Hematopoietic multipotent progenitor cell treated with erythropoietin and hydrocortisone succinate and interleukin-3 and kit ligand, for 4 days (in vitro differentiated cells): ENCODE data around the gene KIF26B.

Experiments
- DNase-seq: peaks from one replicate; pipeline ENCODE4 v3.0.0-alpha.2; 2015

Gene KIF26B

GRCh38 chr1:245475961-245476516, 321.3 kb downstream of the KIF26B start:
- no peak for DNase-seq

GRCh38 chr1:245477941-245478340, 323.2 kb downstream of the KIF26B start:
- DNase-seq: no peak

- no peak for DNase-seq
Observed at GRCh38 chr1:245480393-245481120, 325.8 kb downstream of the KIF26B start.

DNA sequence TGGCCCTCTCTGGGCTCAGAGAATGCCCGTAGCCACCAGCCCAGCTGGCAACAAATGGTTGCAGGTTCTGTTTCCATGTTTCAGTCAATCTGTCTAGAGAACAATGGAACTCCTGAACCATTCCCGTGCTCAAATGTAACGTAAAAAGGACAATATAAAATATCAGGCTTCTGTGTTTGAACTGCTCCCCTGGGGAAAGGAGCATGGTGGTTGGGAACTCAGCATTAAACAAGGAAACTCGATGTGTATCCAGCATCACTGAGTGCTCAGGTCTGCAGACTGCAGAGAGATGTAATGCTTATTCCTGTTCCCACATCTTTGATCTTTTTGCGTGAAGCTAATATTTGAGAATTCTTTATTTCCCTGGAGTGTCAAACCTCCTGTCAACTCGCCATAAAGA, 326.5 kb downstream of the KIF26B start:
- no peak for DNase-seq

DNA sequence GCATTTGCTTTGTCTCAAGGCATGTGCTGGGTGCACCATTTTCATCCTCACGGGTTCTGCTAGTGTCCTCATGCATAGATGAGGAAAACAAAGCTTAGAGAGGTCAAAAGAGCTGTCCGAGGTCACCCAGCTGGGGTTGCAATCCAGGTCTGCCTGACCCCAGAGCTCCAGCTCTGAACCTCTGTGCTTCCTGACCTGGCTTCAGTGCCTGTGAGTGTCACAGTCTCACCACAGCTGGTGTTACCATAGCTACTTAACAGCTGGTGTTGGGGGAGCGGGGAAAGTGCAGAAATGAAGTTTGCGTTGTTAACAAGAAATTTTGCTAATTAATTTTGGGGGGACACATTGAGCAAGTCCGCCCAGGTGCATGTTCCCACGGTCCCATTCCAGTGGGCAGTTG, 328.5 kb downstream of the KIF26B start:
- no peak for DNase-seq

- no peak for DNase-seq
Observed at GRCh38 chr1:245484176-245484575, 329.4 kb downstream of the KIF26B start.

GRCh38 chr1:245485996-245486395, 331.2 kb downstream of the KIF26B start:
- DNase-seq: no peak

GRCh38 chr1:245486775-245487470, 332.1 kb downstream of the KIF26B start:
- DNase-seq: no peak

- DNase-seq: no peak
Observed at GRCh38 chr1:245488346-245489129, 333.8 kb downstream of the KIF26B start.

DNA sequence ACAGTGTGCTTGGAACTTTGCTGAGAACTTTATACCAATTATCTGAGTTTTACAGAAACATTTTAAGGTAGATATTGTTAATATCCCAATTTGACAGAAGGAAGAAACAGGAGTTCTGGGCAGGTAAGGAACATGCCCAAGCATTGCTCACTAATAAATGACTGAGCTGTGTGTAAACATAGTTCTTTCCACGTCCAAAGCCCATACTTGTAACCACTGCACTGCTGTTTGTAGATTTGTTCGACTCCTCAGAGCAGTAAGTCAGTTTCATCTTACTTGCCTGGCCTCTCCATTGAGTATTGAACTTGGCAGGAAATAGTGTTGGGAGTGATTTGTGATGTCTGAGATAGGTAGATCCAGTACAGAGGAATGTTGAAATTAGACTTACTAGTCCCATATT, 335.1 kb downstream of the KIF26B start:
- no peak for DNase-seq

DNA sequence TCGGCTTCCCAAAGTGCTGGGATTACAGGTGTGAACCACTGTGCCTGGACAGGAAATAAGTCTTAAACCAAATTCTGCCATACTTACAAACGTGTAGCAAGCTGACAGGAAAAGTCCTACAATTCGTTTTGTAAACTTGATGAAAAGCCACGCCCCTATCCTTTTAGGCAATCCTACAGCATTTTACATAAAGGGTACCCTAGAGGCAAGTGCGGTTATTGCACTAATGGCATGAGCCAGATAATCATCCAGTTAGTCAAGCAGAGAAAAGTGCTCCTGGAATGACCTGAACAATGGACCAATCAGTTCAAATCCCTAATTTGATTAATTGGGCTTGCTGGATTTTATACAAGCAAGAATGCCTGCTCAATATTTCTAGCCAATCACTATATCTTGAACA, 338.2 kb downstream of the KIF26B start:
- DNase-seq: peak; percentile 51

DNA sequence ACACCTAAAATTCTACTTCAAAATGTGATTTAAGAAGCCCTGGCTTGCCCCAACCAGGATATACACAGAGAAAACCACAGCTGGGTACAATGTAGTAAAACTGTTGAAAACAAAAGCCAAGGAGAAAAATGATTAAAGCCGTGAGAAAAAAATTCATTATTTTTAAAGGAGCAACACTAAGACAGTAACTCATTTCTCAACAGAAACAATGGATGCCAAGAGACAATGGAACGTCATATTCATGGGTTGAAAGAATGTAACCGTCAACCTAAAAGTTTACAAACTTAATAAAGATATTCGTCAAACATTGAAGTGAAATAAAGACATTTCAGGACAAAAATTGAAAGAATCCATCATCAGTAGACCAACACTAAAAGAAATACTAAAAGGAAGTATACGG, 340.9 kb downstream of the KIF26B start:
- DNase-seq: no peak

DNA sequence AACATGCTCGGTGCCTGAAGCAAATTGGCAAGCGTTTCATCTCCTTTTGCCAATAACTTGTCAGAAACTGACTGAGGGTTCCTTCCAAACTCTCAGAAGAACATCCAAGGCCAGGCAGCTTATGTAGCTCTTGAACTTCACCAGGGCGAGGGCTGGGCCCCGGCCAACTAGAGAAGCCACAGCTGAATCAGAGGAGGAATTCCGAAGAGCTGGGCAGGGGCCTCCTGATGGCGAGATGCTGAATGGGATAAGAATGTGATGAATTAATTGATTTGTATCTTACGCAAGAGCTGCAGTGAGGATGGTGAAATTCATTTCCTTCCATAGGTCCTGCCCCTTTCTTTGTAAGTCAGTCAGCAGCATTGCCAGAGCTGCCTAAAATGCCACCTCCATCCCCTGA, 345.8 kb downstream of the KIF26B start:
- DNase-seq: peak; percentile 36

GRCh38 chr1:245501633-245502032, 346.8 kb downstream of the KIF26B start:
- DNase-seq: no peak

- no peak for DNase-seq
Observed at GRCh38 chr1:245503548-245503947, 348.8 kb downstream of the KIF26B start.

DNA sequence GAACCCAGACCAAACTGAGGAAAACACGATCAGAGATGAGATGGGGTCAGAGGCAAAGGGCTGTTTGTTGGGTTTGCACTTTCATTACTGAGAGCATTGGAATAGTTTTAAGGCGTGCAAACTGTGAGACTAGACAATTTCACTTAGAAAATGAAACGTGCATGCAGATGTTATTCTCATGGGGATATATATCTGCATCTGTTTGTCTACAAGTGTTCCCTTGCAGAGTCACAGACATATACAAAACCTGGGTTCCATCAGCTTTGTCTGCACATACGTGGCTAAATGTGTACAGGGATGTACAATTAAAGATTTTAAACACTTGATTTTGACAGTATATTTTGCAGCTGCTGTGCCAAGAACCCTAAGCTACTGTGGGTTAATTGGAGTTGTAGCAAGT, 355.4 kb downstream of the KIF26B start:
- no peak for DNase-seq

- DNase-seq: no peak
Observed at GRCh38 chr1:245512181-245512888, 357.6 kb downstream of the KIF26B start.

- peak; percentile 67 for DNase-seq
Observed at GRCh38 chr1:245512980-245513578, 358.3 kb downstream of the KIF26B start.

GRCh38 chr1:245516284-245516759, 361.5 kb downstream of the KIF26B start:
- peak; percentile 35 for DNase-seq

DNA sequence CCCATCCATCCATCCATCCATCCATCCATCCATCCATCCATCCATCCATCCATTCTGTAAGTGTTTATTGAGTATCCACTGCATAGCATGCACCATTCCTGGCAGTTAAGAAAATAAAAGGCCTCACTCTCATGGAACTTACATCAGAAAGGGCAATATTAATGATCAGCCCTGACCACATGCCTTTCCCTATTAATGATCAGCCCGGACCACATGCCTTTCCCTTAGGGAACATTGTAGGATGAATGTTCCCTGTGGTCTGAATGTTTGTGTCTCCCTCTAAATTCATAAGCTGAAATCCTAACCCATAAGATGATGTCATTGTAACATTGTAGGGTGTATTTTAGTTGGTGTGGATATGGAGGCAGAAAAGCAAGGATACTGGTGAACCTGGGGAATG, 365.8 kb downstream of the KIF26B start:
- no peak for DNase-seq

DNA sequence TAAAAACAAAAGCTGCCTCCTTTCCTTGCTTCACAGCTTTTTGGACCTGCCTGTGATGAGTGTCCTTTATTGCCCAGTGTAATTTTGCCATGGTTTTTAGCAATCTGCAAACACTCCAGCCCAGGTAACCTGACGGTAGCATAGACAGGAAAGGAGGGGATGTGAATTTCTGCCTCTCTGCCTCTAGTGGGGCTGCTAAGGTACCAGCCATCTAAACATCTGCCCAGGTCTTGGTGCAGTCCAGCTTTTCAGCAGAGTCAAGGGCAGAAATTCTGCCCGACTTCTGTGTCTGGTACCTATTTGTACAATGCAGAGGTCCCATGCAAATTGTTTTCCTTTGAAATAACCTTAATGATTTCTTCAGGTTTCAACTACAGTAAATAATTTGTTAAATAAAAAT, 371.4 kb downstream of the KIF26B start:
- no peak for DNase-seq

DNA sequence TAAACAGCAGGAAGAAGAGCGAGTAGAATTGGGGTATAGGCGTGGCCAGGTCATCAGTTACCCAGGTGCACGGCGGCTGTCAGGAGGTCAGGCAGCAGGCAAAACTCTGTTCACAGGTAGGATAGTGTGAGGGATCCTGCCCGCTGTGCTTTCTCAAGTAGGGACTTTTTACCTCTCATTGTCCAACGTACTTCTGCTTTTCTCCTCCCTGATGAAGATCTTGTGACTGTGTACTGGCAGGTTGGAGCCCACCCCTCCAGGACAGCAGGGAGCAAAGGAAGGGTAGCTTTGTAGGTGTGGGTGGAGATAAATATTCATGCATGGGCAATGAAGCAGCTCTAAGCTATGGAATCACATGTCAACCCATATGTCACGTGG, 373.5 kb downstream of the KIF26B start:
- DNase-seq: peak; percentile 8
